GM18498 (cell line): ENCODE results near the gene HOXD3.

Experiments
- ATAC-seq: cut with Tn5 transposase; IDR thresholded peaks from one replicate; pipeline ENCODE4 v1.9.1; 2021; ENCODE audit warnings: mild to moderate bottlenecking, moderate library complexity; ENCODE audit not compliant: unreplicated experiment

The HOXD3 gene

DNA sequence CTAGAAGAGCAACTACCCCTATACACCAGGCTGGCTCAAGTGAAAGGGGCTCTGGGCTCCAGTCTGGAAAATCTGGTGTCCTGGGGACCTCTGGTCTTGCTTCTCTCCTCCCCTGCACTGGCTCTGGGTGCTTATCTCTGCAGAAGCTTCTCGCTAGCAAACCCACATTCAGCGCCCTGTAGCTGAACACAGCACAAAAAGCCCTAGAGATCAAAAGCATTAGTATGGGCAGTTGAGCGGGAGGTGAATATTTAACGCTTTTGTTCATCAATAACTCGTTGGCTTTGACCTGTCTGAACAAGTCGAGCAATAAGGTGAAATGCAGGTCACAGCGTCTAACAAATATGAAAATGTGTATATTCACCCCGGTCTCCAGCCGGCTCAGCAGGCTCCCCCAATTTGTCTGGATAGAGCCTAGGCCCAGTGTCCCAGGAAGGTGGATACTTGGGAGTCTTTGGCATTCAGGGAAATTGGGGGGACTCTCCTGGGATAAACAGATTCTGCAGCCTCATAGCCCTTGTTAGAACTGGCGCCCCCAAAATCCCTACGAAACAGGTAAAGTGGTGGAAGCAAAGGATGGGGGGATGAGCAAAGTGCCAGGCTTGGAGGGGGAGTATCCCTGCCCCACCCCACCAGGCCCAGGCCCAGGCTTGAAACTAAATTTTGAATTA is 8.2 kb upstream of the HOXD3 start:
- no peak for ATAC-seq

DNA sequence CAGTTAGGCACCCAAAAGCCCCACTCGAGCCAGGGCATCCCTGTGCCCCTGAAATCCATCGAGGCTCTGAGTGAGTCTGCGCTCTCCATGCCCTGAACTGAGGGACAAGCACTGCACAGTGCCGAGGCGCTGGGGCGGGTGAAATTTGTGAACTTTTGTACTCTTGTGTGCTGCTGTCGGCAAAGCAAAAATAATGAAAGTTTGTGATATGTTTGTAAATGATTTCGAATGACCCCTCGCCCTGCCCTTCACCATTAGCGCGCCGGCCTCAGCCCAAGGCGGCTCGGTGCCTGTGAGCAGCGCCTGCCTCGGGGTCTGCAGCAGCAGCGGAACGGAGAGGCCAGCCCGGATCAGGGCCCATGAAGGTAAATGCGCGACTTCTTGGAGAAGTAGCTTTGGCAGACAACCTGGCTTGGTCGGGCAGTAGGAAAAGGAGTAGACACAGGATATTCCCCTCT is 7.6 kb upstream of the HOXD3 start:
- no peak for ATAC-seq

DNA sequence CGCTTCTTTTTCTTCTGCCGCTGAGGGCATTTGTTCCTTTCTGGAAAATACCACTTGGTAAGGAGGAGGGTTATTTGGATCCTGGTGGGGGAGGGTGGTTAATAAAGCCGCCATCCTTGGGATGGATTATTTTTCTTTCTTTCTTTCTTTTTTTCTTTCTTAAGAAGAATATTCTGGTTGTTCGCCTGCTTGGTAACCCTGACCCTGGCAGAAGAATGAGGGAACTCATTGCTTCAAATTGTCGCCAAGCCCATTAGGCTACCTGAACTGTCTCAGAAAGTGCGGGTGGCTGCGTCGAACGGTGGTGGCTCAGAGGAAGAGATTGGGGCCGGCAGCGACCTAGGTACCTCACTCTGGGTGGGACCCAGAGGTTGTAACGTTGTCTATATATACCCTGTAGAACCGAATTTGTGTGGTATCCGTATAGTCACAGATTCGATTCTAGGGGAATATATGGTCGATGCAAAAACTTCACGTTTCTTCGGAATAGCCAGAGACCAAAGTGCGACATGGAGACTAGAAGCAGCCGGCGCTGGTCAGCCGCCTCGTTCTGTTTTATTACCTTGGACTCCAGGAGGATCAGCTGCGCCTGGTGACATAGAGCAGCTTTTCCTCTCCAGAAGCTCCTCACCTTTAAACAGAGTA is 7.0 kb upstream of the HOXD3 start:
- no peak for ATAC-seq

DNA sequence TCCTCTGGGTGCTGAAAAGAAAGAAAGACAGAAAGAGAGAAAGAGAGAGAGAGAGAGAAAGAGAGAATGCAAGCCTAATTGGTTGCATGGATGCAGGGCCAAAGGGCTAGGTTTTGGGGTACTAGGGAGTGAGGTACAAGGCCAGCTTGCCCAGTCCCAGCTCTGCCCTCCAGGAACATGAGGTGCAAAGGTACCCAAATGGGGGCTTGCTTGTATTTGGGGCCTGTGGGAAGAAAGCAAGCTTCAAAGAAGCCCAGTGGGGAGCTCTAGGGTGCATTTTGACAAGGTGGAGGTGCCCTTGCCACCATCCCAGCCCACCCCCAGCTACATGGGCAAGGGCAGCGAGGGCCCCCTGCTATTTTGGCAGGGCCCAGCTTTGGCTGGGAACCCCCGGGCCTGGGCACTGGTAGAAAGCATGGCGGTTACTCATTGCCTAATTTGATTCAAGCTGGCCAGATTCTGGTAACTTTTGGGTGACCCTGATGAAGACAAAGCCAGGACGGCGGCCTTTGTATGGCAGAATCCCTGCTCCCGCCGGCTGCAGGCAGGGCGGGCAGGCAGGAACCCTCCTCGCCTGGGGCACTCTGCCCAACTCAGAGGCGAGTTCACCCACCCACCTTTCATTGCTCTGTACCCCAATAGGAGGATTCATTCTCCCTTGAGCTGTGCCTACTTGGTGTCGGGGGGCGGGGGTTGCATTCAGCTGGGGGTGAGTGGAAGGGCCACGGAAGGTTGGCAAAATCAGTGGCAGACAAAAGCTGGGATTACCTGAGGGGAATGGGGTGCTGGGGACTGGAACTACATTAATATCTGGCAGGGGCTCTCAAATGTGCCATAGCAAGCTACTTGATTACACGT is 6.3 kb upstream of the HOXD3 start:
- no peak for ATAC-seq

DNA sequence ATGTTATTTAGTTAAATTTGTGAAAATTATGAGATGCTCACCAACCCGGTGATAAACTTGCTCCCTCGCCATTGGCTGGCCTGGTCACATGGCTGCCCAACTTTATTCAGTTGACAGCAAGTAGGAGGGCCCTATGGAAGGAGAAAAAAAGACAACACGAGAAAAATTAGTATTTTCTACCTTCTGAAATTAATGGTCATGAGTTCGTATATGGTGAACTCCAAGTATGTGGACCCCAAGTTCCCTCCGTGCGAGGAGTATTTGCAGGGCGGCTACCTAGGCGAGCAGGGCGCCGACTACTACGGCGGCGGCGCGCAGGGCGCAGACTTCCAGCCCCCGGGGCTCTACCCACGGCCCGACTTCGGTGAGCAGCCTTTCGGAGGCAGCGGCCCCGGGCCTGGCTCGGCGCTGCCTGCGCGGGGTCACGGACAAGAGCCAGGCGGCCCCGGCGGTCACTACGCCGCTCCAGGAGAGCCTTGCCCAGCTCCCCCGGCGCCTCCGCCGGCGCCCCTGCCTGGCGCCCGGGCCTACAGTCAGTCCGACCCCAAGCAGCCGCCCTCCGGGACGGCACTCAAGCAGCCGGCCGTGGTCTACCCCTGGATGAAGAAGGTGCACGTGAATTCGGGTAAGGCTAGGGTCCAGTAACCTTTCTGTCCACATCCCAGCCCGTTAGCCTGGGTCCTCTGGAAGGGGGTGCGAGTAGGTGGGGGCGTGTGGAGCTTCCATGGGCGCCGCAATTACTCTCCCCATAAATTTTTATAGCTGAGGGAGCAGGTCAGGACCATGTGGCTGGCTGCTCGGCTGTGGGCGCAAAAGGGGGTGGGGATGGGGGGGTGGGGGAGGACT is 5.4 kb upstream of the HOXD3 start, which contains the start of gene HOXD4:
HOXD4 (plus strand) TSS at position 109 of the 846 bp plus-strand sequence; CDS start at position 193, 84 bp downstream.
- ATAC-seq, result no peak

DNA sequence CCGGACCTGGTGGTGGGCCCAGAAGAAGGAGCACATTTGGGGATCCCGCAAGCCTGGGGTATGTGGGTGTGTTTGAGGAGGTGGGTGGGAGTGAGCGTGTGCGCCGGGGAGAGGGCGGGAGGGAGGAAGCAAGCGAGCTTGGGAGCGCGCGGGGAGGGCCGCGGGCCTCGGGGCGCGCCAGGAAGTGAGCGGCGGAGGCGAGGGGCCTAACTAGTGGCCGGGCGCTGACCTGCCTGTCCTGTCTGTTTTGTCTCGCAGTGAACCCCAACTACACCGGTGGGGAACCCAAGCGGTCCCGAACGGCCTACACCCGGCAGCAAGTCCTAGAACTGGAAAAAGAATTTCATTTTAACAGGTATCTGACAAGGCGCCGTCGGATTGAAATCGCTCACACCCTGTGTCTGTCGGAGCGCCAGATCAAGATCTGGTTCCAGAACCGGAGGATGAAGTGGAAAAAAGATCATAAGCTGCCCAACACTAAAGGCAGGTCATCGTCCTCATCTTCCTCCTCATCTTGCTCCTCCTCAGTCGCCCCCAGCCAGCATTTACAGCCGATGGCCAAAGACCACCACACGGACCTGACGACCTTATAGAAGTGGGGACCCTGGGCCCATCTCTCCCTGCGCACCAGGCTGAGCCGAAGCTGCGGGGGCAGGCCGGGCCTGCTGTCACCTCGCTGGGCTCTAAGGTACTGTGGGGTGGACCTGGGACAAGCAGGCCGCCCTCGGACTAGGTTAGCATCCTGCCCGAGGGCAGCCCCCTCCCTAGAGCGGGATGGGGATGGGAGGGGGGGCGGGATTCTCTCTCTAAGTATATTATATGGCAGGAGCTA is 4.5 kb upstream of the HOXD3 start:
- no peak for ATAC-seq

DNA sequence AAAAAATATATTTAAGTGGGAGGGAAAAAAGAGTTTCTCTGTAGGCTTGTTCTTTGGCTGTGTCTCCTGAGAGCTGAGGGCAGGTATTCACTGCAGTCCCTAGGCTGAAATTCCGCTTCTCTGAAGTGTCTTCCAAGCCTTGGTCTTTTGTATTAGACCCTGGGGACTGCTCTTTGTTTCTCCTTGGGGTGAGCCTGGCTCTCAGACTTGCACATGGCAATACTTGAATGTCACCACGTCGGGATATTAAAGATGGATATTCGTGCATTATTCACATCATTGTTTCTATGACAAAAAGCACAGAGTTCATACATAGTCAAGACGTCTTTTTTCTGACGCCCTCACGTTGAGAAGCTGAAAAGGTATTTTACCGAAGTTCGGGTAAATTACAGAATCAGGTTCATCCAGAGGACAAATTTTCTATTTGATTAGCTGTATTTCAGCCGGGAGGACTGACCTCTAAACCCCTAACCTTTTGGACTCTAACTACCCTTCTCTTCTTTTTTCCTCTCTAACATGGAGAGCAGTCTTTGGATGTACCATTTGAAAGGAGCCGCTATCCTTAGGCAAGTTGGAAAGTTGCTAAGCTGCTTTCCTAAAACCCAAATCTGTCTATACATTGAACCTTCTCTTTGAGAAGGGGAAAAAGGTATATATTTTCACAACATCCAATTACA is 2.4 kb upstream of the HOXD3 start:
- no peak for ATAC-seq

DNA sequence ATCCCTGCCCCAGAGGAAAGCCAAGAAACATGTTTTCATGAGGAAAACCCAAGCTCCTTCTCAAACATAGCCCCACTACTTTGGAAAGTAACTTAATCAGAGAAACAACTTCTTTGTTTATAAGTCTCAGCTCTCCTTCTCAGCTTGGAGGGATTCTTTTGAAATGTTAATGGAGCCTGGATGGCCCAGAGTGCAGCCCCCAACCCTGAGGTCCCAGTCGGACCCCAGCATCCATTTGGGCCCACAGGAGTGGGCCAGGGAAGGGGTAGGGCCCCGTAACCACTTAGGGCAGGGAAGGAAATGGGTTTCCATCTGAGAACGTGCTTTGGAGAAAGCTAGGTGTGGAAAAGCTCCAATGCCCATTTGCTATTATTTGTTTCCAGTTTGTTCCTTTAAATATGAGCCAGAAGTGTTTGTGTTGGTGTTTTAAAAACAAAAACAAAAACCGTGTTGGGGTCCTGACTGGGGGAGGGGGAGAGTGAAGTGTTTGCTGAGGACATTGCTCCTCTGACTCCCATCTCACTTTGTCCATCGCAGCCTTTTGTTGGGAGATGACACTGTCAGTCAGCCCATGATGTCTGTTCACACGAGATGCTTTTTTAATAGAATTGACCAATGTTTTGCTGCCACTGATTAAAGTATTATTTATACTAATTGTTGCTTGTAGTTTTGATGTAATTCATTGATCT is 1.6 kb upstream of the HOXD3 start:
- ATAC-seq, result no peak

DNA sequence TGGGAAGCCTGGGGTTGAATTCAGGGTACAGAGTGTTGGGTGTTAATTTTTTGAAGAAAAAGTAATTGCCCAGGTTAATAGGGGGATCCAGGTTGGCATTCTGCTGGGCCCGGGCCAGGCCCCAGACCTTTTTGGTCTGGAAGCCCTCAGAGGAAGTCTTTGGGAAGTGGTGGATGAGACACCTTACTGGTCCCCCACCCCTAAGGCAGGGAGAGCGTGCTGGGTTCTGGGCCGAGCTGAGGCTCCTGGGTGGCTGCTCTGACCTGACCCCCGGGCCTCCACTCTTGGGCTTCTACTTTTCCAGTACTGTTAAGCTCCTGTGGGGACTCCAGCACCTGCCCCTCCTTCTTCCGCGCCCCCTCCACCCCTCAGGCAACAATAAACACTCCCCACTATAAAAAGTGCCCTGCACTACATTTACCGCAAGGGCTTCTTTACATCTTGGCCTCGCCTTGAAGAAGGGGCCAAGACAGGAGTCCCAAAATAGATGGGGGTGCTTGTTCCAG is 753 bp upstream of the HOXD3 start:
- no peak for ATAC-seq

DNA sequence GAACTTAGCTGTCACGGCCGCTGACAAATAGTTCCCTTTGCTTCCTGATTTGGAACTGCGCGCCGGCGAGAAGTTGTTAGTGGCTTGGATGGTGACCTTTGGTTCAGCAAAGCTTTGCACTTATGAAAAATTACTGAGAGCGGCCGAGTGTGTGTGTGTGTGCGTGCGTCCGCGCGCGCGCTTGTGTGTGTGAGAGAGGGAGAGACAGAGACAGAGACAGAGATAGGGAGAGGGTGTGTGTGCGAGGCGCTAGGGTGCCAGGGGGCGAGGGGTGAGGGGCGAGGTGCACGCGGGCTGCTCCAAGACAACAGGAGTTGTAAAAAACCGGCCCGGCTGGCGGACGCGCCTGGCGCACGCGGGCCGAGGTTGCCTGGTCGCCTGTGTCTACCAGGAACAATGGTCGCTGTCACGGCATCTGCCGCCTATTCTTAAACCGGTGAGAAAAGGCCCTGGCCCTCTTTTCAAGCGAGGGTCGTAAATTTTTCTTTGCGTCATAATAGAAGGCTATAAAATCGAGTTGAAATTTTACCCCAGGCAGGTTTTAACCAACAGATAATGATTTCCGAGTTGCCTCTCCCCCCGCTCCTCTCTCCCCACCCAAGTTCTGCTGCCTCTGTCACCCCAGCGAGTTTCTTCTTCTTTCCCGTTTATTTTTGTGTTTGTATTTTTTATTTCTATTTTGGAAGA is 535 bp downstream of the HOXD3 start:
- ATAC-seq, result no peak

DNA sequence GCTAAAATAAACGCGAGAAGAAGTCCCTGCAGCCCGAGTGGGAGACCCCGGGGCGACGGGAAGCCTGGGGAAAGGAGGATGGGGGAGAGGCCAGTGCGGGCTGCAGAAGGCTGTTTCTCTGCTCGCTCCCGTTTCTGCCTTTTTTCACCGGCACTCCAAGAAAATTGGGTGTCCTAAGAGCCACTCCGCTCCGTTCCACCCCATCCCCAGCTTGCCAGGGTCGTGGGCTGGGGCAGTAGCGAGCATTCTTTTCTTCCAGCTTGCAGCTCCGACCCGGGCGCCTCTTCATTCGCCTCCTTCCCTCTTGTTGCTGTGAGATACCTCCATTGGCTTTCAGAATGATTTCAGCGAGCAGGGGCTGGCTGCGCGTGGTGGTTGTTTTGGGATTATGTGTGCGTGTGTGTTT is 1.1 kb downstream of the HOXD3 start:
- no peak for ATAC-seq

DNA sequence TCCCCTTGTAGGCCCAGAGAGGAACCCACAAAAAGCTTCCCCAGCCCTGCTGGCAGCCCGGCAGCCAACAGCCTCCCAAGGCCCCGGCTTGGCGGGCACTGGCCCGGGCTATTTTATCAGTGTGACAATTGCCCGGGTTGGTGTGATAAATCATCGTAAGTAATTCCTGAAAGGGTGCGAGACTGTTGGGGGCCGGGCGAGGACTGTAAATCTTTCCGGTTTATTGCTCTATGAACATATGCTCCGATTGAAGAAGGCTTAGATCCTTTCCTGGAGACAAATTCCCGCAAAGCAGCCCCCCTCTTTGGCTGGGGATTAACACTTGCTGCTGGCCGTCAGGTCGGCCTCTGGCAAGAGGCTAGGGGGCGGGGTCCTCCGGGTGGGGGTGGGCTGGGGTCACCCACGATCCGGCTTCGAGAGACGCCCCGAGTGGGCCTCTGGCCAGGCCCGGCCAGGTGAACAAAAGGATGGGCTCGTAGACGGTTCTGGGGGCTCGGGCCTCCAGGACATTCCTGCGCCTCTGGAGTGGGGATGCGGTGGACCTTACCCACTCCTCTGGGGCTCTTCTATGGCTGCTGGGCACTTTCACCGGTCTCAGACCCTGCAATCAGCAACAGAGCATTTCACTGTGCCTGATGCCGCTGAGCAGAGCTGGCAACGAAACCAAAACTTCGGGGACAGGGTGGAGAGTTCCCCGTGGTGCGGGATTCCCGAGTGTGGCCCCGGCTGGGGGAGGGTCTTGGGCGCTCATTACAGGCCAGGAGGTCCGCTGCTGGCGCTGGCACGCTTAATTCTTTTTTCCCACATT is 2.0 kb downstream of the HOXD3 start:
- ATAC-seq, result no peak

DNA sequence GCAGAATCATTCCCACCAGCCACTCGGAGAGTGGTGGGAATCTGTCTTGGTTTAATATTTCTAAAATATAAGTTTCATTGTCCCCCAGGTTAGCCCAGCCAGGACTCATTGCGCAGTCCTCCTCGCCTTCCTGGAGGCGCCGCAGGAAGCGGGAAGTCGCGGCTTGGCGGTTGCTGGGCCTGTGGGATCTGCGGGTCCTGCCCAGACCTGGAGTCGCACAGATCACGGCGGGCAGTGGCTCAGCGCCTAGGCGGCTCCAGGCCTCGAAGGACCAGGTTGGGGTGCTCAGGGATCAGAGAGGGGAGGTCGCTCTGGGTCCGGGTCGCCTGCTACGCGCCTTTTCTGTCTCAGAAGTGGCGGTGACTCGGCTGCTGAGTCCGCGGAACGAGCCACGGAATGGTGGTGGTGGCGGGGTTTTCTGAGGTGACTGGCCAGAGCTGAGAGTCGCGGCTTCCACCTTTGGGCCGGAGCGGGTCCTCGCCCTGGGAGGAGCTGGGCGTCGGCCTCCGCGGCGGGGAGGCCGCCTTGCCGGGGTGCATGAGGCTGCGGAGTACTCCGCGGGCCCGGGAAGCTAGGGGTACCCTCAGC is 2.6 kb downstream of the HOXD3 start:
- ATAC-seq, result no peak

DNA sequence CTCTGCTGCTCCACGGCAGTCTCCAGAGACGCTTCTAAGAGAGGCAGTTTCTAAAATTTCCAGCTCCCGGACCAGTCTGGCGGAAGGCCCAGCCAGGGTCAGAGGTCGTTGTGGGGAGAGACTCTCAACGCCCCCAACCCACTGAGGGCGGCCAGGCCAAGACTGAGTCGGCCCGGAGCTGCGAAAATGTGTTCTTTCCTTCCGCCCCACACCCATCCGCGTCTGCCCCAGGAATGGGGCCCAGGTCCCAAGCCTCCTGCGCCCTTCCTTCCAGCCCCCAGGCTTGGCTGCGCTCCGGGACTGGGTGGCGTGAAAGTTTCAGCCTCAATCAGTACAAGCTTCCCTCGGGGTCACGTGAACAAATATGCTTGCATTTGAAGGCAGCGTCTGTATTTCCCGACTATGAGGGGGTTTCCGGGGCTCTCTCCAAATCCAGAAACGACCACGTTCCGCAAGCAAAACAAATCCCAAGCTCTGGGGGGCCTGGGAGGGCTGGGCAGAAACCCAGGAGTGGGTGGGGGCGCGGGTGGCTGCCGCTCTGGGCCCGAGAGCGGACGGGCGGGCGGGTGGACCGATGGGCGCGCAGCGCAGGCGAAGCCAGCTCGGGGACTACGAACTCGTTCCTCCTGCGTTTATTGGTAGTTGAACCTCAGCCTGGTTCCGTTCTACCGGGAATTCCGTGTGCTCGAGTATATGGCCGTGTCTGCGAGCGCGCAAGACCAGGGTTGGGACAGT is 3.3 kb downstream of the HOXD3 start:
- ATAC-seq, result no peak

DNA sequence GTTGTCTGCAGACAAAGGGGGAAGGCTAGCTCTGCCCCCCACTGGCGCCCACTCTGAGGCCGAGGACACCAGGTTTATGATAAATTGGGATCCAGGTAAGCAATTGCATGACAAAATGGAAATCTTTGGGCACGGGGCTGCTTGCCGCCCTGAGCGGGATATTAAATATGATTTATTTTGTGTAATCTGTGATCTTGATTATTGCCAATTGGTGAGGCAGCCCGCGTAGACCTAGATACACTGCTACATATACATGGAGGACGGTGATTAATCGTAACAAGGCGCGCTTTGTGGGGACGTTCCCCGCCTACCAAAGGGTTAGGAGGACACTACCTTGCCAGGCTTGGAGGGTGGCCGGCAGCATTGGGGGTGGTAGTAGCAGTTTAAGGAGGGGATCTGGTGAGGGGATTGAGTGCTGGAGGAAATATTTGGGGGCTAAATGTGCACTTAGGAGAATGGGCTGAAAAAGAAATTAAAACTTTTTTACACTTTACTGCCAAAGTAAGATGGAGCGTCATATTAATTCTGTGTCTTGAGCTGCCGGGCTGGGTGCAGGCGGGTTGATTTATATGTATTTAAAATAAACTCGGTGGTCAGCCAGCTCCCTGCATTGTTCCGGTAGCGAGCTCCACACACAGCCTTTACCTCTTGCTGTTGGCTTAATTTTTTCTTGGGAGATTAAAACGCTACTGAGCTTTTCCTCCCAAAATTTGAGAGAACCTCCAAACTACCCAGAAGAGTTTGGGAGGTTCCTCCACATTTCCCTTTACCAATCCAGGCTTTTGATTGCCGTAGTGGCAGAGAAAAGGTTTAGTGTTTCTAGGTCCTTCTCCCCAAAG is 4.1 kb downstream of the HOXD3 start:
- ATAC-seq, result no peak
